Progenitor cell of endocrine pancreas (in vitro differentiated cells): ENCODE results near the gene FBXW7. TPM values are rescaled to one million over a fixed set of nuclear protein-coding genes. Genes with fewer than 3 reads are reported as not detected.

Source experiments
- DNase-seq: peaks from one replicate; pipeline ENCODE4 v3.0.0; 2021; ENCODE audit warnings: low spot score; ENCODE audit not compliant: unreplicated experiment
- H3K27ac Mint-ChIP-seq: 2 replicates; pipeline ENCODE4 v1.8.0; 2021; ENCODE audit warnings: mild to moderate bottlenecking, moderate library complexity, mixed read lengths
- H3K27me3 Mint-ChIP-seq: 2 replicates; pipeline ENCODE4 v1.8.0; 2021; ENCODE audit warnings: mixed read lengths
- H3K36me3 Mint-ChIP-seq: 2 replicates; pipeline ENCODE4 v1.8.0; 2022; ENCODE audit warnings: mixed read lengths; ENCODE audit not compliant: insufficient read depth
- H3K4me1 Mint-ChIP-seq: 2 replicates; pipeline ENCODE4 v1.8.0; 2021; ENCODE audit warnings: low read depth, mixed read lengths
- H3K4me3 Mint-ChIP-seq: 2 replicates; pipeline ENCODE4 v1.8.0; 2021; ENCODE audit warnings: low read depth, mild to moderate bottlenecking, moderate library complexity, mixed read lengths
- H3K9me3 Mint-ChIP-seq: 2 replicates; pipeline ENCODE4 v1.8.0; 2021; ENCODE audit warnings: low read depth, mixed read lengths
- CTCF ChIP-seq: fragments of 200-600 bp; sonication (generic); IDR thresholded peaks from one replicate; pipeline ENCODE4 v1.5.0; 2021; ENCODE audit warnings: antibody characterized with exemption, mild to moderate bottlenecking; ENCODE audit not compliant: unreplicated experiment
- total RNA-seq: library from RNA; stranded (reverse); gene quantifications from 2 replicates; pipeline ENCODE4 v1.2.1, GENCODE V29; 2021

The FBXW7 gene
- total RNA-seq, 1 donor from 2014 or later: 52.1 TPM

- H3K27ac Mint-ChIP-seq: no peak overlapping the region
- DNase-seq: no peak
- H3K9me3 Mint-ChIP-seq: peaks cover 5% of the 10 kb centered on the region
- no peak overlapping the region for H3K4me3 Mint-ChIP-seq
- H3K27me3 Mint-ChIP-seq: no peaks in the 10 kb centered on the region
- no peaks in the 10 kb centered on the region for H3K36me3 Mint-ChIP-seq
- TF ChIP-seq CTCF: no peak
- H3K4me1 Mint-ChIP-seq: peaks cover 19% of the 10 kb centered on the region
Measured at GRCh38 chr4:152281211-152281610, 254.7 kb downstream of the FBXW7 start.

- Mint-ChIP-seq H3K36me3 (no peaks in the 10 kb centered on the region), H3K9me3 (peaks cover 3% of the 10 kb centered on the region), H3K4me1 (peaks cover 16% of the 10 kb centered on the region), H3K27ac (peak overlapping the region; percentile 86), H3K4me3 (no peak overlapping the region), H3K27me3 (no peaks in the 10 kb centered on the region)
- DNase-seq: no peak
- no peak for TF ChIP-seq CTCF
Measured at GRCh38 chr4:152279234-152279566, 256.7 kb downstream of the FBXW7 start.

GRCh38 chr4:152278505-152279233 lies 257.2 kb downstream of the FBXW7 start:
- H3K27ac Mint-ChIP-seq: peak overlapping the region; percentile 86
- peaks cover 3% of the 10 kb centered on the region for H3K9me3 Mint-ChIP-seq
- H3K4me1 Mint-ChIP-seq: peaks cover 14% of the 10 kb centered on the region
- no peak for TF ChIP-seq CTCF
- no peaks in the 10 kb centered on the region for H3K27me3 Mint-ChIP-seq
- DNase-seq: no peak
- H3K4me3 Mint-ChIP-seq: peak overlapping the region; percentile 17
- no peaks in the 10 kb centered on the region for H3K36me3 Mint-ChIP-seq

GRCh38 chr4:152278172-152278504 lies 257.8 kb downstream of the FBXW7 start:
- peaks cover 14% of the 10 kb centered on the region for H3K4me1 Mint-ChIP-seq
- no peak for DNase-seq
- H3K27ac Mint-ChIP-seq: no peak overlapping the region
- no peak for TF ChIP-seq CTCF
- peak overlapping the region; percentile 17 for H3K4me3 Mint-ChIP-seq
- H3K36me3 Mint-ChIP-seq: no peaks in the 10 kb centered on the region
- H3K27me3 Mint-ChIP-seq: no peaks in the 10 kb centered on the region
- peaks cover 3% of the 10 kb centered on the region for H3K9me3 Mint-ChIP-seq

- Mint-ChIP-seq H3K36me3 (no peaks in the 10 kb centered on the region), H3K4me1 (peaks cover 14% of the 10 kb centered on the region), H3K9me3 (peaks cover 3% of the 10 kb centered on the region), H3K27ac (no peak overlapping the region), H3K27me3 (no peaks in the 10 kb centered on the region), H3K4me3 (no peak overlapping the region)
- no peak for DNase-seq
- TF ChIP-seq CTCF: no peak
Measured at GRCh38 chr4:152277333-152277732, 258.6 kb downstream of the FBXW7 start.
